ENCODE data around the gene ACVR1.

DNA sequence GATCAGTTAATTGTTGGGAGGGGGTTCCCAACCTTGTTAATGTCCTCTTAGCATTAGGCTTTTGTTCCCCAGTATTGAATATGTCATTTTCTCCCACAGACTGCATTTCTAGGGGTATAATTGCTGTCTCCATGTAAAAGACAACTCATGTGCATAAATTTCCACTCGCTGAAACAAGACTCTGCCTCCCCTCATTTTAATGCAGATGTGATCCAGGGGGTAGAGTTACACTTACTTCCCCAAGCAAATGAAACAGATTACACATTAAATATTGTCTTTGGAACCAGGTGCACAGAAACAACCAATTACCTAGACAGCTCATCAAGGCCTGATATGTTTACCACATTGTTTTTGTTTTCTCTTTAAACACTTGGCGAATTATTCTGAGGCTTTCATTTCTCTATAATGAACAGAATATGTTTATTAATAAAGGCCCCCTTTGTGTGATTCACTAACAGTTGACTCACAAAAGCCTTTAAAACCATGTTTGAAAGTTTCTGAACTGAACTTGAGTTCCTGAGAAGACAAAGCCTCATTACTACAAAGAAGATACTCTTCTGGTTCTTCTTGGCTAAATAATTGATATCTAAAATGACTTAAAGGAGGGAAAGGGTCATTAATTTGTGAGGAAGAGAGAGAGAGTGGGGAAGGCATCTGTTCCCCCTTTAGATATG lies 15.0 kb upstream of the ACVR1 start:
- TF ChIP-seq TCF7L2 (IDR thresholded peaks at IDR 0.05; ENCODE audit: low read depth, low read length), result no peak
- TF ChIP-seq, protein P1, sequence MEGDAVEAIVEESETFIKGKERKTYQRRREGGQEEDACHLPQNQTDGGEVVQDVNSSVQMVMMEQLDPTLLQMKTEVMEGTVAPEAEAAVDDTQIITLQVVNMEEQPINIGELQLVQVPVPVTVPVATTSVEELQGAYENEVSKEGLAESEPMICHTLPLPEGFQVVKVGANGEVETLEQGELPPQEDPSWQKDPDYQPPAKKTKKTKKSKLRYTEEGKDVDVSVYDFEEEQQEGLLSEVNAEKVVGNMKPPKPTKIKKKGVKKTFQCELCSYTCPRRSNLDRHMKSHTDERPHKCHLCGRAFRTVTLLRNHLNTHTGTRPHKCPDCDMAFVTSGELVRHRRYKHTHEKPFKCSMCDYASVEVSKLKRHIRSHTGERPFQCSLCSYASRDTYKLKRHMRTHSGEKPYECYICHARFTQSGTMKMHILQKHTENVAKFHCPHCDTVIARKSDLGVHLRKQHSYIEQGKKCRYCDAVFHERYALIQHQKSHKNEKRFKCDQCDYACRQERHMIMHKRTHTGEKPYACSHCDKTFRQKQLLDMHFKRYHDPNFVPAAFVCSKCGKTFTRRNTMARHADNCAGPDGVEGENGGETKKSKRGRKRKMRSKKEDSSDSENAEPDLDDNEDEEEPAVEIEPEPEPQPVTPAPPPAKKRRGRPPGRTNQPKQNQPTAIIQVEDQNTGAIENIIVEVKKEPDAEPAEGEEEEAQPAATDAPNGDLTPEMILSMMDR (IDR thresholded peaks at IDR 0.05), result no peak

Measured in Panc1 (cell line).